ENCODE data around the gene THYN1. TPM values are rescaled to one million over a fixed set of nuclear protein-coding genes. Genes with fewer than 3 reads are reported as not detected.

THYN1 gene
- total and polyA plus RNA-seq, 2 donors (not counting 3 experiments of a cell fraction or from before 2014, with no cell fraction given), result 35.7 to 38.0 TPM

DNA sequence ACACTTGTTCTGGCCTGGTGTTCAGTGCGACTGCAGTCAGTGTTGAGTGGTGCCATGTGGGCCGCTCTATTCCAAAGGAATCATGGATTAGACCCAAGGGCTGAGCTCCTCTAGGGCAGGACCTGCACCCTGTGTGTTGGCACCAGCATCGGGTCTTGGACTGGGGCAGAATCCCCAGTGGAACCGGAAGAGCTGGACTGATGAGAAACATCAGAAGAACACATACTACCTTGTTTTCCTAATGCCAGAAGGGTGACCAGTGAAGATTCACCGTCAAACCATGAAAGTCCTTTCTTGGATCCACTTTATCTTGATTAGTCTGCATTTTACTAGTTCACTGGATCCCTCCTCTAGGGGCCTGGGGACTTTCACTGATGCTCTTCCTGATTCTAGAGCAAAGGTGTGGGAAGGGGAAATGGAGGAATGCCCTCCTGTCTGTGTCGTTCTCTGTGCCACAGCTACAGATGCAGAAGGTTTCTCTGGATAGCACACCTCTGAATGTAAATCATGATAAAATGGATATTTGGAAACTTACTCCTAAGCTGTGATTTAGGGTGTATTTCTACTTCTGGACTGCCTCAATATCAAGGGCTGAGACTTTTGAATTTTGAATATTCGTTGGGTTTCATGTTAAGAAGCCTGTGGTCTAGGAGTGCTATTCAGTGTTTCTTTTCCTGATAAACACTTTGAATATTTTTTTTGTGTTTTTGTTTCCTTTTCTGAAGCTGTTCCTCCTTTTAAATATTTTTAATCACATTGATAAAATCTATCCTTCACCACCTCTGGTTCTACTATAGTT is 12.0 kb upstream of the THYN1 start:
- Histone ChIP-seq H4K20me1 (replicated peaks; ENCODE audit: control insufficient read depth, extremely low read depth, insufficient read depth, low read length) (no peaks in the 10 kb centered on the region), H3K27me3 (ENCODE audit: control insufficient read depth in 2 of 2, insufficient read depth in 2 of 2, low read length in 2 of 2) (no peaks in the 10 kb centered on the region), H3K4me2 (ENCODE audit: insufficient read depth, low read length) (no peak overlapping the region), H3K4me3 (replicated peaks in 1 of 3; ENCODE audit: insufficient read depth in 1 of 3, low read depth in 1 of 3, low read length in 3 of 3) (no peak overlapping the region), H3K4me1 (ENCODE audit: control insufficient read depth, extremely low read depth, insufficient read depth, low read length) (no peaks in the 10 kb centered on the region), H3K9me1 (replicated peaks; ENCODE audit: control insufficient read depth, extremely low read depth, insufficient read depth, low read length) (no peaks in the 10 kb centered on the region), H3K79me2 (ENCODE audit: control insufficient read depth, insufficient read depth, low read length) (no peaks in the 10 kb centered on the region), H3K27ac (ENCODE audit: insufficient read depth, low read depth, low read length) (no peak overlapping the region), H3K9ac (replicated peaks; ENCODE audit: extremely low read depth, insufficient read depth, low read length) (no peak overlapping the region), H3K36me3 (ENCODE audit: control insufficient read depth in 2 of 2, extremely low read depth in 1 of 2, insufficient read depth in 2 of 2, low read length in 2 of 2) (peaks cover 6 to 8% of the 10 kb centered on the region in 2 experiments), H2AFZ (ENCODE audit: low read depth, low read length) (no peak overlapping the region), H3K9me3 (replicated peaks; ENCODE audit: control insufficient read depth, insufficient read depth, low read length) (no peaks in the 10 kb centered on the region)
- ChIA-PET POLR2A (no interaction called here), CTCF (interaction anchor here (1.2 kb wide), 1 partner anchor 57 kb away, joined by 3 read pairs; no protein-coding TSS in a partner anchor)
- DNase-seq (ENCODE audit: low read depth, low spot score) (no peak), FAIRE-seq (no peak)
- no peak for TF ChIP-seq POLR2A (IDR thresholded peaks at IDR 0.05; ENCODE audit: low read depth, low read length)
- no peak for TF ChIP-seq POLR2AphosphoS5 (IDR thresholded peaks at IDR 0.05; ENCODE audit: insufficient read depth, low read depth, low read length)
- dilution Hi-C loops (cut with MboI; ENCODE audit: extremely low pct_ligation_motif_present, low sequenced_read_pairs) (no loop called here), intact Hi-C loops (cut with micrococcal nuclease) (no loop called here)
- no TSS peak for BruUV-seq (replicated peaks)

DNA sequence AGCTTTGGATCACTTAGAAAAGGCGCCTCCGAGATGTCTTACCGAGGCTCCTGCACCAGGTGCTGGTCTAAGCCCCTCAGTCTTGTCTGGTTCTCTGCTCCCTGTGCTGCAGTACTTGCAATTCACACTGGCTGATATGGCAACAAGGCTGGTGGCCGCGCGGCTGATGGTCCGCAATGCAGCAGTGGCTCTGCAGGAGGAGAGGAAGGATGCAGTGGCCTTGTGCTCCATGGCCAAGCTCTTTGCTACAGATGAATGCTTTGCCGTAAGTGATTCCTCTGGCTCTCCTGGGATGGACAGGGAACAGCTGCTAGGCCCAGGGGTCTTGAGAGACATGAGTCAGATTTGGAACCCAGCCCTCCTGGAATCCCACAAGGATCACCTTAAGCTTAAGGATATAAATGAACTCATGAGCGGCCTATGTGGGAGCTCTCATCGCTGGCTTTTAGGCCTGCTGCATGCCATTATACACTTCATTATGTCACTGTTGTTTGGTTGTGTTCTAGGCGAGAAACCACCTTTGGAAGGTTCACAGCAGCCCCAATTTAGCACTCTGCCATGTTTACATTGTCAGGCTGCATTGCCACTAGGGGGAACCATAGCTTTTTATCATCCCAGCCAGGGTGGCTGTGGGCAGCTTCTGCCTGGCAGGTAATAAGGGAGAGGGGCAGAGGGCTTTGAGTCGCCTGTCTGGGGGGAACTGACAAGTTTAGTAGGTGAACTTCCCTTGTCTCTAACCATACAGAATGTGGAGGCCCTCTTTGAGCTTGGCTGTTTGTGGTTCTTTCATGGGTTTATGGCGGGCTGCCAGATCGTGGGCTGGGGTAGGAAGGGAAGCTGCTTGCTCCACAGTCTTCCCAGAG is 8.7 kb upstream of the THYN1 start:
- peak; percentile 19 for DNase-seq (ENCODE audit: low read depth, low spot score)

More for the DNA sequence above, 8.7 kb upstream of the THYN1 start:
- Histone ChIP-seq H3K79me2 (ENCODE audit: control insufficient read depth, insufficient read depth, low read length) (no peaks in the 10 kb centered on the region), H3K4me2 (ENCODE audit: insufficient read depth, low read length) (no peak overlapping the region), H3K27ac (ENCODE audit: insufficient read depth, low read depth, low read length) (no peak overlapping the region), H3K36me3 (ENCODE audit: control insufficient read depth in 2 of 2, extremely low read depth in 1 of 2, insufficient read depth in 2 of 2, low read length in 2 of 2) (peaks cover 6 to 17% of the 10 kb centered on the region in 2 experiments), H3K9me3 (replicated peaks; ENCODE audit: control insufficient read depth, insufficient read depth, low read length) (no peaks in the 10 kb centered on the region), H4K20me1 (replicated peaks; ENCODE audit: control insufficient read depth, extremely low read depth, insufficient read depth, low read length) (no peaks in the 10 kb centered on the region), H3K27me3 (ENCODE audit: control insufficient read depth in 2 of 2, insufficient read depth in 2 of 2, low read length in 2 of 2) (no peaks in the 10 kb centered on the region), H3K4me1 (ENCODE audit: control insufficient read depth, extremely low read depth, insufficient read depth, low read length) (no peaks in the 10 kb centered on the region), H3K4me3 (replicated peaks in 1 of 3; ENCODE audit: insufficient read depth in 1 of 3, low read depth in 1 of 3, low read length in 3 of 3) (no peak overlapping the region), H3K9ac (replicated peaks; ENCODE audit: extremely low read depth, insufficient read depth, low read length) (no peak overlapping the region), H3K9me1 (replicated peaks; ENCODE audit: control insufficient read depth, extremely low read depth, insufficient read depth, low read length) (no peaks in the 10 kb centered on the region), H2AFZ (ENCODE audit: low read depth, low read length) (no peak overlapping the region)
- TF ChIP-seq, protein P1, sequence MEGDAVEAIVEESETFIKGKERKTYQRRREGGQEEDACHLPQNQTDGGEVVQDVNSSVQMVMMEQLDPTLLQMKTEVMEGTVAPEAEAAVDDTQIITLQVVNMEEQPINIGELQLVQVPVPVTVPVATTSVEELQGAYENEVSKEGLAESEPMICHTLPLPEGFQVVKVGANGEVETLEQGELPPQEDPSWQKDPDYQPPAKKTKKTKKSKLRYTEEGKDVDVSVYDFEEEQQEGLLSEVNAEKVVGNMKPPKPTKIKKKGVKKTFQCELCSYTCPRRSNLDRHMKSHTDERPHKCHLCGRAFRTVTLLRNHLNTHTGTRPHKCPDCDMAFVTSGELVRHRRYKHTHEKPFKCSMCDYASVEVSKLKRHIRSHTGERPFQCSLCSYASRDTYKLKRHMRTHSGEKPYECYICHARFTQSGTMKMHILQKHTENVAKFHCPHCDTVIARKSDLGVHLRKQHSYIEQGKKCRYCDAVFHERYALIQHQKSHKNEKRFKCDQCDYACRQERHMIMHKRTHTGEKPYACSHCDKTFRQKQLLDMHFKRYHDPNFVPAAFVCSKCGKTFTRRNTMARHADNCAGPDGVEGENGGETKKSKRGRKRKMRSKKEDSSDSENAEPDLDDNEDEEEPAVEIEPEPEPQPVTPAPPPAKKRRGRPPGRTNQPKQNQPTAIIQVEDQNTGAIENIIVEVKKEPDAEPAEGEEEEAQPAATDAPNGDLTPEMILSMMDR (IDR thresholded peaks at IDR 0.05; ENCODE audit: extremely low read depth in 1 of 2, insufficient read depth in 1 of 2, low read depth in 1 of 2, low read length in 2 of 2), result peak; percentile 49 to 59
- TF ChIP-seq JUN (IDR thresholded peaks at IDR 0.05; ENCODE audit: borderline replicate concordance, insufficient read depth, insufficient read length, low read depth) (no peak), EZH2 (IDR thresholded peaks at IDR 0.05; ENCODE audit: borderline replicate concordance, low read depth, low read length, severe bottlenecking) (no peak), POLR2A (IDR thresholded peaks at IDR 0.05; ENCODE audit: low read depth, low read length) (no peak), POLR2AphosphoS5 (IDR thresholded peaks at IDR 0.05; ENCODE audit: insufficient read depth, low read depth, low read length) (no peak), FOS (IDR thresholded peaks at IDR 0.05; ENCODE audit: borderline replicate concordance, insufficient read depth, low read length) (no peak)
- TF ChIP-seq, protein P2, sequence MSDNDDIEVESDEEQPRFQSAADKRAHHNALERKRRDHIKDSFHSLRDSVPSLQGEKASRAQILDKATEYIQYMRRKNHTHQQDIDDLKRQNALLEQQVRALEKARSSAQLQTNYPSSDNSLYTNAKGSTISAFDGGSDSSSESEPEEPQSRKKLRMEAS (IDR thresholded peaks at IDR 0.05; ENCODE audit: insufficient read depth, insufficient read length), result no peak
- ChIA-PET CTCF (interaction anchor here (0.7 to 2.3 kb wide), 9 partner anchors 8 to 228 kb away, joined by 3 to 11 read pairs (median 5); partner anchors contain the start of genes ACAD8, GLB1L3, NCAPD3 and THYN1), POLR2A (no interaction called here)
- FAIRE-seq, result no peak
- BruUV-seq (replicated peaks), result no TSS peak
- intact Hi-C loops (cut with micrococcal nuclease) (no loop called here), dilution Hi-C loops (cut with MboI; ENCODE audit: extremely low pct_ligation_motif_present, low sequenced_read_pairs) (no loop called here)

Data from endothelial cell of umbilical vein (primary cell).